Measurements from ENCODE around the gene KRTAP5-9. TPM values are rescaled to one million over a fixed set of nuclear protein-coding genes. Genes with fewer than 3 reads are reported as not detected.

Gene KRTAP5-9, protein sequence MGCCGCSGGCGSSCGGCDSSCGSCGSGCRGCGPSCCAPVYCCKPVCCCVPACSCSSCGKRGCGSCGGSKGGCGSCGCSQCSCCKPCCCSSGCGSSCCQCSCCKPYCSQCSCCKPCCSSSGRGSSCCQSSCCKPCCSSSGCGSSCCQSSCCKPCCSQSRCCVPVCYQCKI
- 0.05 to 0.12 TPM in 2 of 3 replicates, not detected in the other for polyA plus RNA-seq
- not detected for polyA plus RNA-seq (2011; ENCODE audit: low read depth)
- not detected in 2 replicates for polyA plus RNA-seq (2011; cell fraction: cytosol; rRNA removed)
- 0.34 and 0.64 TPM in 2 replicates for polyA plus RNA-seq (2011; cell fraction: nucleus; rRNA removed)
- polyA plus RNA-seq (2012; ENCODE audit: low replicate concordance) = not detected in 2 replicates
- not detected in 3 replicates for polyA minus RNA-seq
- not detected for polyA minus RNA-seq (2011; cell fraction: cytosol; rRNA and poly(A)+ RNA removed)
- polyA minus RNA-seq (2011; cell fraction: nucleus; rRNA and poly(A)+ RNA removed) = not detected in 2 replicates

DNA sequence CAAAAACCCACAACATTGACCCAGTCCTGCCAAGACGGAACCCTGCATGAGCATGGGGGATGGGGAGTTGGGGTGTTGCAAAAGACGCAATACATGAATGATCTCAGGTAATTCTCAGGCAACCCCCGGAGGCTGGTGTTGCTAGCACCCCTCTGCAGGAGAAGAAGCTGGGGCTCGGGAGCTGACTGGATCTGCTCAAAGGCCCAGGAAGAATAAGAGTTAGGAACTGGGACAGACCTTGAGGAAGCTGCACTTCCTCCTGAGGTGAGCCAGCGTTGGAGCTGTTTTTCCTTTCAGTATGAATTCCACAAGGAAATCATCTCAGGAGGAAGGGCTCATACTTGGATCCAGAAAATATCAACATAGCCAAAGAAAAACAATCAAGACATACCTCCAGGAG, at the start of gene KRTAP5-9:
Gene KRTAP5-9 (plus strand): TSS at position 301 of the 400 bp plus-strand sequence. CDS start 238 bp downstream, outside the sequence.
- Histone ChIP-seq H3K79me2 (ENCODE audit: control insufficient read depth, insufficient read depth, low read length) (no peaks in the 10 kb centered on the region), H3K9me1 (ENCODE audit: control insufficient read depth, extremely low read depth, insufficient read depth, low read length) (no peaks in the 10 kb centered on the region), H3K9ac (ENCODE audit: control insufficient read depth, extremely low read depth, insufficient read depth, low read length) (no peak within 1 kb of the TSS), H3K36me3 (ENCODE audit: control insufficient read depth in 2 of 2, extremely low read depth in 1 of 2, insufficient read depth in 2 of 2, low read length in 2 of 2) (no peaks in the 10 kb centered on the region), H3K27ac (ENCODE audit: control insufficient read depth, insufficient read depth, low read length) (no peak within 1 kb of the TSS), H3K9me3 (ENCODE audit: control insufficient read depth, low read depth, low read length) (no peaks in the 10 kb centered on the region), H3K27me3 (ENCODE audit: control insufficient read depth, extremely low read depth, insufficient read depth, low read length) (no peaks in the 10 kb centered on the region), H3K4me1 (ENCODE audit: control insufficient read depth, extremely low read depth, insufficient read depth, low read length) (no peaks in the 10 kb centered on the region), H3K4me2 (ENCODE audit: control insufficient read depth, extremely low read depth, insufficient read depth, low read depth, low read length) (no peak within 1 kb of the TSS), H2AFZ (ENCODE audit: control insufficient read depth, low read length) (no peak within 1 kb of the TSS), H4K20me1 (ENCODE audit: control insufficient read depth, extremely low read depth, insufficient read depth, low read length) (no peaks in the 10 kb centered on the region), H3K4me3 (ENCODE audit: control insufficient read depth in 2 of 3, extremely low read depth in 1 of 3, insufficient read depth in 2 of 3, low read depth in 1 of 3, low read length in 3 of 3) (no peak within 1 kb of the TSS)
- FAIRE-seq (no peak), DNase-seq (ENCODE audit: low read depth, low spot score) (no peak)
- dilution Hi-C loops (cut with MboI; ENCODE audit: extremely low pct_ligation_motif_present, low sequenced_read_pairs) = no loop called here
- TF ChIP-seq, protein P1, sequence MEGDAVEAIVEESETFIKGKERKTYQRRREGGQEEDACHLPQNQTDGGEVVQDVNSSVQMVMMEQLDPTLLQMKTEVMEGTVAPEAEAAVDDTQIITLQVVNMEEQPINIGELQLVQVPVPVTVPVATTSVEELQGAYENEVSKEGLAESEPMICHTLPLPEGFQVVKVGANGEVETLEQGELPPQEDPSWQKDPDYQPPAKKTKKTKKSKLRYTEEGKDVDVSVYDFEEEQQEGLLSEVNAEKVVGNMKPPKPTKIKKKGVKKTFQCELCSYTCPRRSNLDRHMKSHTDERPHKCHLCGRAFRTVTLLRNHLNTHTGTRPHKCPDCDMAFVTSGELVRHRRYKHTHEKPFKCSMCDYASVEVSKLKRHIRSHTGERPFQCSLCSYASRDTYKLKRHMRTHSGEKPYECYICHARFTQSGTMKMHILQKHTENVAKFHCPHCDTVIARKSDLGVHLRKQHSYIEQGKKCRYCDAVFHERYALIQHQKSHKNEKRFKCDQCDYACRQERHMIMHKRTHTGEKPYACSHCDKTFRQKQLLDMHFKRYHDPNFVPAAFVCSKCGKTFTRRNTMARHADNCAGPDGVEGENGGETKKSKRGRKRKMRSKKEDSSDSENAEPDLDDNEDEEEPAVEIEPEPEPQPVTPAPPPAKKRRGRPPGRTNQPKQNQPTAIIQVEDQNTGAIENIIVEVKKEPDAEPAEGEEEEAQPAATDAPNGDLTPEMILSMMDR (optimal IDR thresholded peaks at IDR 0.05 in 1 of 3, IDR thresholded peaks at IDR 0.05 in 1 of 3, conservative IDR thresholded peaks at IDR 0.05 in 1 of 3; ENCODE audit: extremely low read depth in 1 of 3, insufficient read depth in 2 of 3, low read length in 3 of 3) = no peak
- TF ChIP-seq EZH2 (IDR thresholded peaks at IDR 0.05; ENCODE audit: low read length) = no peak

DNA sequence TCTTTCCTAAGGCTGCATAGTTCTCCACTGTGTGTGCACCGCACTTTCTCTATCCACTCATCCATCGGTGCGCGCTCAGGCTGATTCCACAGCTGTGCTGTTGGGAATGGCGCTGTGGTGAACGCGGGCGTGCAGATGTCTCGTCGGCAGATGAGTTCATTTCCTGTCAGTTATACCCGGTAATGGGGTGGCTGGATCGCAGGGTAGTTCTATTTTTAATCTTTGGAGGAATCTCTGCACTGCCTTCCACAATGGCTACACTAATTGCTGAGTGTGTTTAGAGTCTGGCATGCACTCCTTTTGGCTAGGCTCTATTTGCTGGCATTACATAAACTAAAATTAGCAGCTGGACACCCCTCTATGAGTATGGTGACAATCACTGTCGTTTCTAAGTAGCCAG, 49.1 kb upstream of the KRTAP5-9 start:
- dilution Hi-C loops (cut with MboI; ENCODE audit: extremely low pct_ligation_motif_present, low sequenced_read_pairs) = no loop called here
- Histone ChIP-seq H3K36me3 (ENCODE audit: control insufficient read depth in 2 of 2, extremely low read depth in 1 of 2, insufficient read depth in 2 of 2, low read length in 2 of 2) (peaks cover 27 to 36% of the 10 kb centered on the region in 2 experiments), H3K4me3 (ENCODE audit: control insufficient read depth in 2 of 3, extremely low read depth in 1 of 3, insufficient read depth in 2 of 3, low read depth in 1 of 3, low read length in 3 of 3) (no peak overlapping the region), H3K27ac (ENCODE audit: control insufficient read depth, insufficient read depth, low read length) (no peak overlapping the region), H3K9me1 (ENCODE audit: control insufficient read depth, extremely low read depth, insufficient read depth, low read length) (no peaks in the 10 kb centered on the region), H3K4me2 (ENCODE audit: control insufficient read depth, extremely low read depth, insufficient read depth, low read depth, low read length) (no peak overlapping the region), H3K9me3 (ENCODE audit: control insufficient read depth, low read depth, low read length) (no peaks in the 10 kb centered on the region), H3K27me3 (ENCODE audit: control insufficient read depth, extremely low read depth, insufficient read depth, low read length) (no peaks in the 10 kb centered on the region), H3K9ac (ENCODE audit: control insufficient read depth, extremely low read depth, insufficient read depth, low read length) (no peak overlapping the region), H4K20me1 (ENCODE audit: control insufficient read depth, extremely low read depth, insufficient read depth, low read length) (no peaks in the 10 kb centered on the region), H3K79me2 (ENCODE audit: control insufficient read depth, insufficient read depth, low read length) (no peaks in the 10 kb centered on the region), H3K4me1 (ENCODE audit: control insufficient read depth, extremely low read depth, insufficient read depth, low read length) (no peaks in the 10 kb centered on the region), H2AFZ (ENCODE audit: control insufficient read depth, low read length) (no peak overlapping the region)
- TF ChIP-seq EZH2 (IDR thresholded peaks at IDR 0.05; ENCODE audit: low read length) = no peak
- TF ChIP-seq, protein P1 (optimal IDR thresholded peaks at IDR 0.05 in 1 of 3, IDR thresholded peaks at IDR 0.05 in 1 of 3, conservative IDR thresholded peaks at IDR 0.05 in 1 of 3; ENCODE audit: extremely low read depth in 1 of 3, insufficient read depth in 2 of 3, low read length in 3 of 3) = no peak
- FAIRE-seq (no peak), DNase-seq (ENCODE audit: low read depth, low spot score) (no peak)

All from keratinocyte (primary cell).